Astrocyte of the spinal cord (primary cell): ENCODE data around the gene SSC5D.

ENCODE experiments used
- DNase-seq: peaks from one replicate; pipeline ENCODE4 v3.0.0; 2011; ENCODE audit warnings: low read depth, low spot score
- H3K4me3 ChIP-seq: 2 replicates; pipeline ENCODE4 v1.5.1; 2011; ENCODE audit warnings: low read depth, mild to moderate bottlenecking, low read length, moderate library complexity
- in situ Hi-C: cut with HindIII; loops from 2 replicates; pipeline ENCODE4 v1.10.0; 2017; ENCODE audit warnings: low sequenced_read_pairs
- TF ChIP-seq, protein P1 (sequence below): IDR thresholded peaks from 2 replicates; pipeline ENCODE4 v1.5.1; 2012; ENCODE audit warnings: low read depth, mild to moderate bottlenecking, low read length, inconsistent platforms

Gene SSC5D

DNA sequence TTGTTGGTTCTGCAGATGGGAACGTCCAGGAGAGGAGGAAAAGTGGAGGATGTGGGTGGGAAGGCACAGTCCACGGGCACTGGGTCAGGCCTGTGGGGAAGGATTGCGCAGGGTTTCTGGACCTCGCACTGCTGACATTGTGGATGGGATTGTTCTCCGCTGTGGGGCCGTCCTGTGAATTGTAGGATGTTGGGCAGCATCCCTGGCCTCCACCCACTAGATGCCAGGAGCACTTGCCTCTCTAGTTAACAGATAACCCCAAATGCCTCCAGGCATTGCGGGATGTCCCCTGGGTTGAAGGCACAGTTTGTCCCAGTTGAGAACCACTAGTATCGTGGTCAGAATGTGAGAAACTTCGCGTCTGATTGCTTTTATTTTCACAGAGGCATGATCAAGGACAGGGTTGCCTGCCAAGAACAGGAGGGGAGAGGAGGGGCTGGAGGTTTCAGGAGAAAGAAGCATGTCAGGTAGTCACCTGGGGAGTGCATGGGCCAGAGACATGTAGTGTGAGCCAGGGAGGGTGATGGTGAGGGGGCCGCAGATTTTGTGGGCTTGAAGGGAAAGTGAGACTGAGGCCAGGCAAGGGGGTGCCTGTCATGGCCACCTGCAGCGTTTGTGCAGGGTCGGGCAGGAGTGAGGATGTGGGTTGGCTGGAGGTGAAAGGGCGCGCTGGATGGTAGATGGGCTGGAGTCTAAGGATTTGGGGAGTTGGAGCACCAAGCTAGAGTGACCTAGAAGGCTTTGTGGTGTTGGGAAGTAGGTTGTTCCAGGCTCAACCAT is 8.6 kb upstream of the SSC5D start:
- TF ChIP-seq, protein P1, sequence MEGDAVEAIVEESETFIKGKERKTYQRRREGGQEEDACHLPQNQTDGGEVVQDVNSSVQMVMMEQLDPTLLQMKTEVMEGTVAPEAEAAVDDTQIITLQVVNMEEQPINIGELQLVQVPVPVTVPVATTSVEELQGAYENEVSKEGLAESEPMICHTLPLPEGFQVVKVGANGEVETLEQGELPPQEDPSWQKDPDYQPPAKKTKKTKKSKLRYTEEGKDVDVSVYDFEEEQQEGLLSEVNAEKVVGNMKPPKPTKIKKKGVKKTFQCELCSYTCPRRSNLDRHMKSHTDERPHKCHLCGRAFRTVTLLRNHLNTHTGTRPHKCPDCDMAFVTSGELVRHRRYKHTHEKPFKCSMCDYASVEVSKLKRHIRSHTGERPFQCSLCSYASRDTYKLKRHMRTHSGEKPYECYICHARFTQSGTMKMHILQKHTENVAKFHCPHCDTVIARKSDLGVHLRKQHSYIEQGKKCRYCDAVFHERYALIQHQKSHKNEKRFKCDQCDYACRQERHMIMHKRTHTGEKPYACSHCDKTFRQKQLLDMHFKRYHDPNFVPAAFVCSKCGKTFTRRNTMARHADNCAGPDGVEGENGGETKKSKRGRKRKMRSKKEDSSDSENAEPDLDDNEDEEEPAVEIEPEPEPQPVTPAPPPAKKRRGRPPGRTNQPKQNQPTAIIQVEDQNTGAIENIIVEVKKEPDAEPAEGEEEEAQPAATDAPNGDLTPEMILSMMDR, result no peak

DNA sequence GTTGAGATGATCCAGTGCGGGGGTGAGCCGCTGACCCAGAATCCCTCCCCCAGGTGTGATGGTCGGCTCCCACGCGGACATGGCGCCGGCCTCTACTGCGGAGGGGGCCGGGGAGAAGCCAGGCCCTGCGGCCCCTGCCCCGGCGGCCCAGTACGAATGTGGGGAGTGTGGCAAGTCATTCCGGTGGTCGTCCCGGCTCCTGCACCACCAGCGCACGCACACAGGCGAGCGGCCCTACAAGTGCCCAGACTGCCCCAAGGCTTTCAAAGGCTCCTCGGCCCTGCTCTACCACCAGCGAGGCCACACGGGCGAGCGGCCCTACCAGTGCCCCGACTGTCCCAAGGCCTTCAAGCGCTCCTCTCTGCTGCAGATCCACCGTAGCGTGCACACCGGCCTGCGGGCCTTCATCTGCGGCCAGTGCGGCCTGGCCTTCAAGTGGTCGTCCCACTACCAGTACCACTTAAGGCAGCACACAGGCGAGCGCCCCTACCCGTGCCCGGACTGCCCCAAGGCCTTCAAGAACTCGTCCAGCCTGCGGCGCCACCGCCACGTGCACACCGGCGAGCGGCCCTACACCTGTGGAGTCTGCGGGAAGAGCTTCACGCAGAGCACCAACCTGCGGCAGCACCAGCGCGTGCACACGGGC is 7.0 kb upstream of the SSC5D start:
- TF ChIP-seq, protein P1, result no peak
- DNase-seq, result no peak
- H3K4me3 ChIP-seq, result no peak overlapping the region
- in situ Hi-C loops, result no loop called here

More for the DNA sequence above, 8.6 kb upstream of the SSC5D start:
- DNase-seq, result no peak
- in situ Hi-C loops, result no loop called here
- H3K4me3 ChIP-seq, result no peak overlapping the region

DNA sequence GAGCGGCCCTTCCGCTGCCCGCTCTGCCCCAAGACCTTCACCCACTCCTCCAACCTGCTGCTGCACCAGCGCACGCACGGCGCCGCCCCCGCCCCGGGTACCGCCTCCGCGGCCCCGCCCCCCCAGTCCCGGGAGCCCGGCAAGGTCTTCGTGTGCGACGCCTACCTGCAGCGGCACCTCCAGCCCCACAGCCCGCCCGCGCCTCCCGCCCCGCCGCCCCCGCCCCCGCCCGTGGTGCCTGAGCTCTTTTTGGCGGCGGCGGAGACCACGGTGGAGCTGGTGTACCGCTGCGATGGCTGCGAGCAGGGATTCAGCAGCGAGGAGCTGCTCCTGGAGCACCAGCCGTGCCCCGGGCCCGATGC is 6.5 kb upstream of the SSC5D start:
- in situ Hi-C loops, result no loop called here
- no peak for DNase-seq
- TF ChIP-seq, protein P1, result no peak
- H3K4me3 ChIP-seq, result no peak overlapping the region

DNA sequence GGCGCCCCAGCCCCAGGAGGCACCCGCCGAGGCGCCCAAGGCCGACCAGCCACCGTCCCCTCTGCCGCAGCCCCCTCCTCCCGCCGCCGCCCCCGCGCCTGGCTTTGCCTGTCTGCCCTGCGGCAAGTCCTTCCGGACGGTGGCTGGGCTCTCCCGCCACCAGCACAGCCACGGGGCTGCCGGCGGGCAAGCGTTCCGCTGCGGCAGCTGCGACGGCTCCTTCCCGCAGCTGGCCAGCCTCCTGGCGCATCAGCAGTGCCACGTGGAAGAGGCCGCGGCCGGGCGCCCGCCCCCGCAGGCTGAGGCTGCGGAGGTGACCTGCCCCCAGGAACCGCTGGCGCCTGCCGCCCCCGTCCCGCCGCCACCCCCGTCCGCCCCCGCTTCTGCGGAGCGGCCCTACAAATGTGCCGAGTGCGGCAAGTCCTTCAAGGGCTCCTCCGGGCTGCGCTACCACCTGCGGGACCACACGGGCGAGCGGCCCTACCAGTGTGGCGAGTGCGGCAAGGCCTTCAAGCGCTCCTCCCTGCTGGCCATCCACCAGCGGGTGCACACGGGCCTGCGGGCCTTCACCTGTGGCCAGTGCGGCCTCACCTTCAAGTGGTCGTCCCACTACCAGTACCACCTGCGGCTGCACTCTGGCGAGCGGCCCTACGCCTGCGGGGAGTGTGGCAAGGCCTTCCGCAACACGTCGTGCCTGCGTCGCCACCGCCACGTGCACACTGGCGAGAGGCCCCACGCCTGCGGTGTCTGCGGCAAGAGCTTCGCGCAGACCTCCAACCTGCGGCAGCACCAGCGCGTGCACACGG is 5.9 kb upstream of the SSC5D start:
- no peak for DNase-seq
- TF ChIP-seq, protein P1, result no peak
- H3K4me3 ChIP-seq, result no peak overlapping the region
- in situ Hi-C loops, result no loop called here

DNA sequence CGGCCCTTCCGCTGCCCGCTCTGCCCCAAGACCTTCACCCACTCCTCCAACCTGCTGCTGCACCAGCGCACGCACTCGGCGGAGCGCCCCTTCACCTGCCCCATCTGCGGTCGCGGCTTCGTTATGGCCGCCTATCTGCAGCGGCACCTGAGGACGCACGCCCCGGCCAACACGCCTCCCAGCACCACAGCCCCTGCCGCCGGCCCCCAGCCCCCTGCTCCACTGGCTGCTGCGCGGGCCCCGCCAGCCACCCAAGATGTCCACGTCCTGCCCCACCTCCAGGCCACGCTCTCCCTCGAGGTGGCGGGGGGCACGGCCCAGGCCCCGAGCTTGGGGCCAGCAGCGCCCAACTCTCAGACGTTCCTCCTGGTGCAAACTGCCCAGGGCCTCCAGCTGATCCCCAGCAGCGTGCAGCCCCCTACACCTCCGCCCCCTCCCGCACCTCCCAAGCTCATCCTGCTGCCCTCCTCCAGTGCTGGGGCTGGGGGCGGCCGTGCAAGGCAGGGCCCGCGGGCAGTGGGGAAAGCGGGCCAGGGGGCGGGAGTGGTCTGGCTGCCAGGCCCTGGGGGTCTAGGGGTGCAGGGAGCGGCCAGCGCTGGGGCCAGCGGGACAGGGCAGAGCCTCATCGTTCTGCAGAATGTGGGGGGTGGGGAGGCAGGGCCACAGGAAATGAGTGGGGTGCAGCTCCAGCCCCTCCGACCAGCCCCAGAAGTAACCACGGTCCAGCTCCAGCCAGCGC is 5.1 kb upstream of the SSC5D start:
- H3K4me3 ChIP-seq, result no peak overlapping the region
- in situ Hi-C loops, result no loop called here
- no peak for DNase-seq
- TF ChIP-seq, protein P1, result no peak
